ENCODE results near the gene ZFPM1.

GRCh38 chr16:88476203-88476602 lies 23.1 kb downstream of the ZFPM1 start:
- no peak for TF ChIP-seq TAF1 (IDR thresholded peaks at IDR 0.05; ENCODE audit: low read depth, low read length)
- TF ChIP-seq, protein P1, sequence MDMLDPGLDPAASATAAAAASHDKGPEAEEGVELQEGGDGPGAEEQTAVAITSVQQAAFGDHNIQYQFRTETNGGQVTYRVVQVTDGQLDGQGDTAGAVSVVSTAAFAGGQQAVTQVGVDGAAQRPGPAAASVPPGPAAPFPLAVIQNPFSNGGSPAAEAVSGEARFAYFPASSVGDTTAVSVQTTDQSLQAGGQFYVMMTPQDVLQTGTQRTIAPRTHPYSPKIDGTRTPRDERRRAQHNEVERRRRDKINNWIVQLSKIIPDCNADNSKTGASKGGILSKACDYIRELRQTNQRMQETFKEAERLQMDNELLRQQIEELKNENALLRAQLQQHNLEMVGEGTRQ (IDR thresholded peaks at IDR 0.05; ENCODE audit: low read length): no peak
